Measurements from ENCODE around the gene OTOA.

DNA sequence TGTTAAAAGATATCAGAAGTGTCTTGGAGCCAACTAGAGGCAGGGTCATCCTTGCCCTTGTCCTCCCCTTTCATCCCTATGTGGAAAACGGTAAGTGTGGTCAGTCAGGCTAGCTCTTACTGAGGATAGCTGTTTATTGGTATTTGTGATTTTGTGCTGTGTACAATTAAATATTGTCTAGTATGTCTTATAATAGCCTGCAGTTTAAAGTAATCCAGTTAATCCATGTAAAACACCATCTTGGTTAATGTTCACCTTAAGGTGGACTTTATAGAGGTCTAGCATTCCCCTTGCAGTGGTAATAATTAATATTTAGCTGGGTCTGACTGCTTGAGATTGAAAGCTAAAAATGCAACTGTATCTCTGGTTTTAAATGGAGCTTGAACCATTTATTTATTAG lies 38.7 kb upstream of the OTOA start:
- TF ChIP-seq POLR2A (IDR thresholded peaks at IDR 0.05; ENCODE audit: extremely low read depth, insufficient read length) (no peak), MYC (IDR thresholded peaks at IDR 0.05; ENCODE audit: low read depth, low read length) (no peak)
- TF ChIP-seq, protein P1, sequence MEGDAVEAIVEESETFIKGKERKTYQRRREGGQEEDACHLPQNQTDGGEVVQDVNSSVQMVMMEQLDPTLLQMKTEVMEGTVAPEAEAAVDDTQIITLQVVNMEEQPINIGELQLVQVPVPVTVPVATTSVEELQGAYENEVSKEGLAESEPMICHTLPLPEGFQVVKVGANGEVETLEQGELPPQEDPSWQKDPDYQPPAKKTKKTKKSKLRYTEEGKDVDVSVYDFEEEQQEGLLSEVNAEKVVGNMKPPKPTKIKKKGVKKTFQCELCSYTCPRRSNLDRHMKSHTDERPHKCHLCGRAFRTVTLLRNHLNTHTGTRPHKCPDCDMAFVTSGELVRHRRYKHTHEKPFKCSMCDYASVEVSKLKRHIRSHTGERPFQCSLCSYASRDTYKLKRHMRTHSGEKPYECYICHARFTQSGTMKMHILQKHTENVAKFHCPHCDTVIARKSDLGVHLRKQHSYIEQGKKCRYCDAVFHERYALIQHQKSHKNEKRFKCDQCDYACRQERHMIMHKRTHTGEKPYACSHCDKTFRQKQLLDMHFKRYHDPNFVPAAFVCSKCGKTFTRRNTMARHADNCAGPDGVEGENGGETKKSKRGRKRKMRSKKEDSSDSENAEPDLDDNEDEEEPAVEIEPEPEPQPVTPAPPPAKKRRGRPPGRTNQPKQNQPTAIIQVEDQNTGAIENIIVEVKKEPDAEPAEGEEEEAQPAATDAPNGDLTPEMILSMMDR (IDR thresholded peaks at IDR 0.05; ENCODE audit: low read depth, low read length), result no peak
- TF ChIP-seq, protein P2, sequence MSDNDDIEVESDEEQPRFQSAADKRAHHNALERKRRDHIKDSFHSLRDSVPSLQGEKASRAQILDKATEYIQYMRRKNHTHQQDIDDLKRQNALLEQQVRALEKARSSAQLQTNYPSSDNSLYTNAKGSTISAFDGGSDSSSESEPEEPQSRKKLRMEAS (IDR thresholded peaks at IDR 0.05; ENCODE audit: low read depth, low read length), result no peak
